22Rv1 (cell line): ENCODE data around the gene TP53BP1.
A peak's percentile ranks its signal among the peaks of the same experiment; 100 is the strongest.

Experiments
- ZFX ChIP-seq: fragments of 450-650 bp; IDR thresholded peaks from 2 replicates; pipeline ENCODE4 v1.6.1; 2017; ENCODE audit warnings: antibody characterized with exemption, borderline replicate concordance
- TF ChIP-seq, protein P1 (sequence below): fragments of 450-650 bp; IDR thresholded peaks from 2 replicates; pipeline ENCODE4 v1.5.1; 2017; ENCODE audit warnings: mild to moderate bottlenecking

DNA sequence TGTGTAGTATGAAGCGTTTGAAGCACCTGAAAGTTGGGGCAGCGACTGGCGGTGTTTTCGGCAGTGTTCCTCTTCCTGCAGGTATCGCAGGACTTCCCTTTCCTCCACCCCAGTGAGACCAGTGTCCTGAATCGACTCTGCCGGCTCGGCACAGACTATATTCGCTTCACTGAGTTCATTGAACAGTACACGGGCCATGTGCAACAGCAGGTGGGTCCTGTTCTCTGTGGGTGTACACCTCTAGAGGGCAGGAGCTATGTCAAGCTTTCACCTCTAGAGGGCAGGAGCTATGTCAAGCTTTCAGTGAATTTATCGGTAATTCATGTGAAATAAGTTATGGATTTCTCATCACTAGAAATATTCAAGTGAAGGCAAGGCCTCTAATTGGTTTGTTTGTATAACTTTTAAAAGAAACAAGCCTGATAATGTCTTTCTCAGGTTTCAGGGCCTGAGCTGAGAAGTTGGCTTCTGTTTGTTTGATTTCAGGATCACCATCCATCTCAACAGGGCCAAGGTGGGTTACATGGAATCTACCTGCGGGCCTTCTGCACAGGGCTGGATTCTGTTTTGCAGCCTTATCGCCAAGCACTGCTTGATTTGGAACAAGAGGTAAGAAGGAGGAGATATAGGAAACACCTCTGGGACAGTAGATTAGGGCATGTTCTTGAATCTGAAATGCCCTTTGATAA is 116.8 kb downstream of the TP53BP1 start:
- TF ChIP-seq, protein P1, sequence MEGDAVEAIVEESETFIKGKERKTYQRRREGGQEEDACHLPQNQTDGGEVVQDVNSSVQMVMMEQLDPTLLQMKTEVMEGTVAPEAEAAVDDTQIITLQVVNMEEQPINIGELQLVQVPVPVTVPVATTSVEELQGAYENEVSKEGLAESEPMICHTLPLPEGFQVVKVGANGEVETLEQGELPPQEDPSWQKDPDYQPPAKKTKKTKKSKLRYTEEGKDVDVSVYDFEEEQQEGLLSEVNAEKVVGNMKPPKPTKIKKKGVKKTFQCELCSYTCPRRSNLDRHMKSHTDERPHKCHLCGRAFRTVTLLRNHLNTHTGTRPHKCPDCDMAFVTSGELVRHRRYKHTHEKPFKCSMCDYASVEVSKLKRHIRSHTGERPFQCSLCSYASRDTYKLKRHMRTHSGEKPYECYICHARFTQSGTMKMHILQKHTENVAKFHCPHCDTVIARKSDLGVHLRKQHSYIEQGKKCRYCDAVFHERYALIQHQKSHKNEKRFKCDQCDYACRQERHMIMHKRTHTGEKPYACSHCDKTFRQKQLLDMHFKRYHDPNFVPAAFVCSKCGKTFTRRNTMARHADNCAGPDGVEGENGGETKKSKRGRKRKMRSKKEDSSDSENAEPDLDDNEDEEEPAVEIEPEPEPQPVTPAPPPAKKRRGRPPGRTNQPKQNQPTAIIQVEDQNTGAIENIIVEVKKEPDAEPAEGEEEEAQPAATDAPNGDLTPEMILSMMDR, result peak; percentile 88
- no peak for TF ChIP-seq ZFX
